Loucy (cell line): Measurements from ENCODE around the gene TAF13.

ENCODE experiments used
- EZH2phosphoT487 ChIP-seq: fragments of 200-600 bp; IDR thresholded peaks from 2 replicates; pipeline ENCODE4 v1.6.1; 2018; ENCODE audit warnings: antibody characterized with exemption, mild to moderate bottlenecking, moderate library complexity, borderline replicate concordance
- TF ChIP-seq, protein P1 (sequence below): fragments of 200-600 bp; sonication (generic); conservative IDR thresholded peaks from 2 replicates; pipeline ENCODE4 v1.5.1; 2014; ENCODE audit warnings: mild to moderate bottlenecking, antibody characterized with exemption, low read length

DNA sequence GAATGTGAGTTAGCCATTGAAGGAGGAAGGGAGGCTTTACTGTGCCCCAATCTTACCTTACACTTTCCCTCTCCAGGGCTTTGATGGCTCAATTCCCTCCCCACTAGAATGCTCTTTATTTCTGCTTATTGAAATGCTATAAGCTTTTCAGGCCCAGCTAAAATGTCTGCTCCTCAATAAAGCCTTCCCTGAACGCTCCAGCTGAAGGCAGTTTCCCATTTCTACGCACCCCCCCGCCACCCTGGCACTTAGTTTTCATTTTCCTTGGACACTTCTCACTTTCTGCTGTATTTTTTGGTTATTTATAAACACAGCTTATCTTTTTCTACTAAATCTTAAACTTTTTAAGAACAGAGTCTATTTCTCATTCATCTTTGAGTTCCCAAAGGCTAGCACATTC, 7.7 kb upstream of the TAF13 start:
- TF ChIP-seq, protein P1, sequence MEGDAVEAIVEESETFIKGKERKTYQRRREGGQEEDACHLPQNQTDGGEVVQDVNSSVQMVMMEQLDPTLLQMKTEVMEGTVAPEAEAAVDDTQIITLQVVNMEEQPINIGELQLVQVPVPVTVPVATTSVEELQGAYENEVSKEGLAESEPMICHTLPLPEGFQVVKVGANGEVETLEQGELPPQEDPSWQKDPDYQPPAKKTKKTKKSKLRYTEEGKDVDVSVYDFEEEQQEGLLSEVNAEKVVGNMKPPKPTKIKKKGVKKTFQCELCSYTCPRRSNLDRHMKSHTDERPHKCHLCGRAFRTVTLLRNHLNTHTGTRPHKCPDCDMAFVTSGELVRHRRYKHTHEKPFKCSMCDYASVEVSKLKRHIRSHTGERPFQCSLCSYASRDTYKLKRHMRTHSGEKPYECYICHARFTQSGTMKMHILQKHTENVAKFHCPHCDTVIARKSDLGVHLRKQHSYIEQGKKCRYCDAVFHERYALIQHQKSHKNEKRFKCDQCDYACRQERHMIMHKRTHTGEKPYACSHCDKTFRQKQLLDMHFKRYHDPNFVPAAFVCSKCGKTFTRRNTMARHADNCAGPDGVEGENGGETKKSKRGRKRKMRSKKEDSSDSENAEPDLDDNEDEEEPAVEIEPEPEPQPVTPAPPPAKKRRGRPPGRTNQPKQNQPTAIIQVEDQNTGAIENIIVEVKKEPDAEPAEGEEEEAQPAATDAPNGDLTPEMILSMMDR, result no peak
- no peak for TF ChIP-seq EZH2phosphoT487
